HG02973 (cell line): Measurements from ENCODE around the gene DPF1.

ENCODE experiments used
- ATAC-seq: cut with Tn5 transposase; IDR thresholded peaks from one replicate; pipeline ENCODE4 v1.9.1; 2021; ENCODE audit warnings: moderate library complexity; ENCODE audit not compliant: unreplicated experiment

DPF1 gene

DNA sequence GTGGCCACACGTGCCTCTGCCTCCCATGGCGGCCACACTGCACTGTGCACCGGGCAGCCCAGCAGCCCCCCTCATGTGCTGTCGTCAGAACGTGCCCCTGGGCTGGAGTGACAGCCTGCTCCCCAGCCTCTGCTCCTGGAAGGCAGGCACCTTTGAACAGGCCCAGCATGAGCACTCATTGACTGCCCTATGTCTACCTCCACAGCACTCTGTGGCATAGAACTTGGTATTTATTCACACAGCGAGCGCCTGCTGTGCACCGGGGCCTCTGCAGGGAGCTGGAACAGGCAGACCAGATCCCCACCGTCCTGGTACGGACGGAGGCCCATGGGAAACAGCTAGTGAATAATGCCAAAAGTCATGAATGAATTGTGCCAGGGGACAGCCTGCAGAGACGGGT lies 53.7 kb downstream of the DPF1 start:
- ATAC-seq: no peak

DNA sequence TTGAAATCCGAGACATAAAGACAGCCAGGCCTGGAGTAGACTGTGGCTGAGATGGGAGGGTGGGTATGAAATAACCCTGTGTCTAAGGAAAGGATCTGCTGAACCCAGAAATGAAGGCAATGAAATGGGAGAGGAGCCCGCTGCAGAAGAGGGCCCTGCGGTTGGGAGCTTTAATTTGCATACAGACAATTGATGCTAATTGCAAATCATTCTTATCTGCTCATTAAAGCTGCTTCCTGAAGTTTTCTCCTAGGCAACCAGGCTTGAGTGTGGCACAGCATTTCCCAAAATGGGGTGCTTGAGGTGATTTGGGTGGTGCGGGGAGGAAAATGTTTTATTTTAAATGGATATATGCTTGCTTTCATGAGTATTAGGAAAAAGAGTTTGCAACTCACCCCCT lies 55.4 kb downstream of the DPF1 start:
- no peak for ATAC-seq

DNA sequence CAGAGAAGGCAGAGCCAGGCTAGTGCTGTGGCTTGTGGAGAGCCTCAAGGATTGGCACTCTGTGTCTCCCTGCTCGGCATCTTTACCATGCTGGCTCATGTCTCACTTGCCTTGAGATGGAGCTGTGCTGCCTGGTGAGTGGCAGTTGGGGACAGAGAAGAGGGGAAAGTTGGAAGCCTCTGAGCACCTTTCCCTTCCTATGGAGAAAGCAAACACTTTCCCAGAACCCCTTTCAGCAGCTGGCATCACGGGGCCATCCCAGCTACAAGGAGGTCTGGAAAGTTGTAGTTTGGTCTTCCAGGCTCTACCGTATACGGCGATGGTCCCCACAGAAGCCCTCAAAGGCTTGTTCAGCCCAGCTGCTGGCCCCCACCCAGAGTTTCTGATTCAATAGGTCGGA lies 58.7 kb downstream of the DPF1 start:
- ATAC-seq: no peak

DNA sequence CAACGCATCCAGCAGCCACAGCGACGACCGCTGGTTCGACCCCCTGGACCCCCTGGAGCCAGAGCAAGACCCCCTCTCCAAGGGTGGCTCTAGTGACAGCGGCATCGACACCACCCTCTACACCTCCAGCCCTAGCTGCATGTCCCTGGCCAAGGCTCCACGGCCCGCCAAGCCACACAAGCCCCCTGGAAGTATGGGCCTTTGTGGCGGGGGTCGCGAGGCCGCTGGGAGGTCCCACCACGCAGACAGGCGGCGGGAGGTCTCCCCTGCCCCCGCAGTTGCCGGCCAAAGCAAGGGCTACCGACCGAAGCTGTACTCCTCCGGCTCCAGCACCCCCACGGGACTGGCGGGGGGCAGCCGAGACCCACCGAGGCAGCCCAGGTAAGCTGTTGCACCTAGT lies 59.5 kb downstream of the DPF1 start:
- ATAC-seq: no peak

DNA sequence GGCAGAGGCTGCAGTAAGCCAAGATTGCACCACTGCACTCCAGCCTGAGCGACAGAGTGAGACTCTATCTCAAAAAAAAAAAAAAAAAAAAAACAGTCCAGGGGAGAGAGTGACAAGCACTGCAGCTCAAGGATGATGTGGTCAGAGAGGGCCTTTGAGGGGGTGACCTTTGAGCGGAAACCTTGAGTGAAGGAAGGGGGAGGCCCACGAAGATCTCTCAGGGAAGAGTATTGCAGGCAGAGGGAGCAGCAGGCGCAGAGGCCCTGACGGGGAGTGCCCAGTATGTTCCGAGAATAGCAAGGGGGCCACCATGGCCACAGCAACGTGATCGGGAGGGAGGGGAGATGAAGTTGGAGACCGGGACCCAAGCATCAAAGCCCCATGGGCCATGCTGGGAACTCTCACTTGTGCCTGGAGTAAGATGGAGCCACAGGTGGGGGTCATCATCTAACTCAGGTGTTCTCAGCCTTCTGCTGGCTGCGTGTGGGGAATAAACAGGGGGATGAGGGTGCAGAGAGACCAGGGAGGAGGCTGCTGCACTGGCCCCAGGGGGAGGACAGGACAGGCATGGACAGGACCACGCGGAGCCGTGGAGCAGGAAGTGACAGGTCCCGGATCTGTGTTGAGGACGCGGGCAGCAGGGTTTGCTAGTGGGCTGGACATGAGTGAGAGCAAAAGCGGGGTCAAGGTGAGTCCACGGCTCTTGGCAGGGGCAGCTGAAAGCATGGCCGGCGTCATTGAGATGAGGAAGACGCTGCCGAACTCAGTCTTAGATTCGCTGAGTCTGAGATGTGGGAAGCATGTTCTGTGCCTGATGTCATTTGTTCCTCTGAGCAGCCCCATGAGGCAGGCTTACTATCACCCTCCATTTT lies 60.4 kb downstream of the DPF1 start:
- no peak for ATAC-seq

DNA sequence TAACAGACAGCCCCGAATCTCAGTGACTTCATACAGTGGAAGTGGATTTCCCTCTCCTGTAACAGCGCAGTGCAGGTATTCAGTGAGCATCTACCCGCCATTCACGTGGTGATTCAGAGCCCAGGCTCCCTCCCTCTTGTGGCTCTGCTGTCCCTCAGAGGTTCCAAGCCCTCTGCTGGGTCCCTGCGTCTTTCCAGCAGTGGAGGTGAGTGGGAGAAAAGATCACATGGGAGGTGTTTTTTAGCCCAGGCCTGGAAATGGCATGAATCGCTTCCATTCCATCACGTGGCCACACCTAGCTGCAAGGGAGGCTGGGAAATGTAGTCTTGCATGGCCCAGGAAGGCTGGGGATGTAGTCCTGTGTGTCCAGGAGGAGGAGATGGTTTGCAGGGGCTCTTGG lies 61.4 kb downstream of the DPF1 start:
- ATAC-seq: no peak

DNA sequence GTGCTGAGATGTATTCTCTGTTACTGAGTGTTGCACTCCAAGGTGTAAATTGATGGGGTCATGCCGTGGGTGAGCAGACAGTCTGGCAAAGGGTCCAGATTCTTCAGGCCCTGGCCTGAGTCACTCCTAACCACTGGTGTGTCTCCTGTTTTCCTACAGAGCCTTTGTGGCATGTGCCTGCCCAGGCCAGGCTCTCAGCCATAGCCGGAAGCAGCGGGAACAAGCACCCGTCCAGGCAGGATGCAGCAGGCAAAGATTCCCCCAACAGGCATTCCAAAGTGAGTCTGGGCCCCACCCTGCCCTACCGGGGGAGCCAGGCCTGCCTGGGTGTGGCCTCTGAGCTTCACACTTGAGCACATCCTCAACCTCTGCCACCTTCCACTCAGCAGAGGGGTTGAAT lies 61.9 kb downstream of the DPF1 start:
- no peak for ATAC-seq
